Activated CD8-positive, alpha-beta memory T cell treated with anti-CD3 and anti-CD28 coated beads for 1 hour (primary cell): ENCODE data around the gene TOX3.

Experiments
- DNase-seq, 2 donors: peaks; one replicate each; pipeline ENCODE4 v3.0.0-alpha.2; 2020; ENCODE audit warnings: low read depth in 1 of 2; ENCODE audit errors: extremely low read depth in 1 of 2

The TOX3 gene

DNA sequence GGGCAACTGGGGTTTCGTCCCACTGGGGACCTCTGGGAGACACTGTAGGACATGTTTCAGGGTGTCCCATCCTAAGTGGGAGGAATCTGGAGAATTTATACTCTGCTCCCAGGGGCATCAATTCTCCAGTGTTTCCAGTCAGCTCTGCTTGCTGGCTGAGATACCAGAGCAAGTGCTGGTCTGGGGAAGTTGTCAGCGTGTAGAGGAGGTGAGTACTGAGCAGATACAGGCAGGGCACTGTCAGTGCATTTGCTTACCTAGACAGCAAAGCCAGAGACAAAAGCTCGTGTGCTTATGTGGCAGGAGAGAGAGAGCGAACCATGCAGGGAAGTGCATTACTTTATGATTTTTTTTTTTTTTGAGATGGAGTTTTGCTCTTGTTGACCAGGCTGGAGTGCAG is 20.2 kb upstream of the TOX3 start:
- no peak for DNase-seq

DNA sequence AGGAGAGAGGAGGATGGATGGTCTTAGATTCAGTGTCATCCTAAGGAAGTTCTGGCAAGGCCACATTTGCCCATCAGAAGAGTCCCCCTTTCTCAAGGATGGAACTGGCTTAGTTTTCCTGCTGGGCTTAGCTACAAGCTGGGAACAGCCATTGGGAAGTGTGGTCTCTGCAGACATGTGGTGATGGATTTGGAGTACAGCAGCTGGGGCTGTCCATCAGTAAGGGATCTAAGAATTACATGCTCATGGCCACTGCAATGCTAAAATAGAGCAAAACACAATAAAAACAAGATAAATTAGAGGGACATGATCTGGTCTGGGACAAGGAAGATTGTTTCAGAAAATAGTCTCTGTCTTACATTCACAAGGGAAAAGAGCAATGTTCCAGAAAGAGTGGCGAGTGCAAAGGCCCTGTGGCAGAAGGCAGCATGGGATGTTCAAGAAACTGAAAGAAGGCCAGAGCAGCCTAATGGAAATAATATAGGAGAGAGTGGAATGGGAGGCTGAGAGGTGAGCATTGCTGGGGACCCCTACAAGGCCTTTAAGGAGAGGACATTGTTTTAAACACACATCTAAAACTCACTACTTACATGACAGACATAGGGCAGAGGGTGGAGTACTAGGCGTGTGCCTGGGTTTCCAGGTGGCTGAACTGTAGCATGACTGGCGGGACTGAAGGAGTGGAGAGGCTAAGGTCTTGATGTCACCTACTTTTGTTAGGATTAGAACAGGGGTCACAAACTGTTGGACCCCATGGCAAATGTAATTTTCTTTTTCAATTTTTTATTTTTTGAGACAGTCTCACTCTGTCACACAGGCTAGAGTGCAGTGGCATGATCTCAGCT is 17.0 kb upstream of the TOX3 start:
- no peak for DNase-seq

DNA sequence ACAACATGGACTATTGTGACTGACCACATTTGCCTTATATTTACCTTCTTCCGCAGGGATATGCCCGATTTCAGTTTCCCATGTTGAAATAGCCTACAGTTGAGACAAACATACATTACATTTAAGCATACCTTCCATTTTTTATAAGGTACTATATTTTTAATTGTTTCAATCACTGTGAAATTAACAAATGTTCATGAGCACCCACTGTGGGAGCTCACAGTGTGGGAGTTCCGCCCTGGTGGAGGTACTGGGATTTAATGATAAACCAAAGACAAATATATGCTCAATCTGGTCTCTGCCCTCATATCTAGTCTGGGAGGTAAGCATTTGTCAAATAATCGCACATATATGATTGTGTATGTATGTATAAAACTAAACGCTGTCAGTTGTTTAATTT is 15.8 kb upstream of the TOX3 start:
- DNase-seq, result no peak

DNA sequence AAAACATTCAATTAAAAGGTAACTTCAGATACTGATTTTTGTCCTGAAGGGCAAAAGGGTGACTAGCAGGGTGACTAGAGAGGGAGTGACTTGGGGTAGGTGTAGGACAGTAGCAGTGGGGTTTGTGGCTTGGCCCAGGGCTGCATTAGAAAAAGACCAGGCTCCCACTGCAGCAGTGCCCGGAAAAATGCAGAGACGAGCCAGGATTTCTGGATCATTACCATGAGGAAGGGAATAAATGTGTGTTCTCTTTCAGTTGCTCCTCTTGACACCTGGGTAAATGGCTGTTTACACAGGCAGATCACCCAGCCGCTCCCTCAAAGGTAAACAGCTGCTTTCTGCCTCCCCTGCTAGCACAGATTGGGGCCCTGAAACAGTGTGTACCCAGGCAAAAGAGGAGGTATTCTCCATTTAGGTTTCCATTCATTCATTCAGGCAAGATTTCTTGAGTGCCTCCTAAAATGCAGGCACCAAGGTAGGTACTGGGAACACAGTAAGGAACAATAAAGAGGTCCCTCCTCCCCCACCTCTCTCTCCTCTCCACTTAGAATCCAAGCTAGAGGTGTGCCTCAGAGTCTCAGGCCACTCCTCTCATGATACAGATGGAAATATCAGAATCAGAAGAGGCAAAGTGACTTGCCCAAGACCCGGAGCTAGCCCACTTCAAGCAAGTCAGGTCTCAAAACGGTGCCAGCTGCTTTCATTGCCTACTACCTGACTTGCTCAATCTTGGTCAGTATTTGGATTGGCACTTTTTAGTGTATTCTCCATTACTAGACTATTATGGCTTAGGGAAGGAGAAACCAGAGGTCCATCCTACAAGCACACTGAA is 15.2 kb upstream of the TOX3 start:
- DNase-seq, result no peak

DNA sequence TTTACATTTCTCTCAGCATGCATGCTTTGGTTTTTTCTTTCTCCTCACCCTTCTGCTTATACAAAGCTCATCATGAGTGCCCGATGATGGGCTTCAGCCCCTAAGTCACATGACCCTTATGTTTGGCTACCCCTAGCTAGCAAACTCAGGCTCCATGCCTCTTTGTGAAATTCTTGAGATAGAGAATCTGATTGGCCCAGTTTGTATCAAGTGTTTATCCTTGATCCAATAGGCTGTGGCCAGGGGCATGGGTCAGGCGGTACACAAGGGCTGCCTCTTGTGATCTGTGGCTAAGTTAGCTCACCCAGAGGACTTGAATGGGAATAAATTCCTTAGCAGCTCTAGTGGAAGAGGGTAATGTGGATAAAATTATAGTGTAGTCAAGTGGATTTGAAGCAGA is 11.5 kb upstream of the TOX3 start:
- no peak for DNase-seq

DNA sequence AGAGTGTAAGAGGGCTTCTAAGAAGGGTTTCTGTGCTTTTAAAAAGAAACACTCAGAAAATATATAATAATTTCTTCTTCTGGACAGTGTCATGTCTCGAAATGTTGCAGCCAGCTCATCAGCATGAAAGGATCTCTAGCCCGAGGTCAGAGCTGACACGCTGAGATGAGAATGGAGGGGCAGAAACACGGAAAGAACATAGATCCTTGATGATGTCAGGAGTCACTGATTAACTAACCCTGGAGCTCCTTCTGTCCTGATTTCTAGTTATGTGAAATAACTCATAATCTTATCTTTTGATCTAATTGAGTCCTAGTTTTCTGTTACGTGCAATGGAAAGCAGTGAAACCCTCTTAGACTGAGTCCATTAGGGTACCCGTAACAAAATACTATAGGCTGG is 10.3 kb upstream of the TOX3 start:
- no peak for DNase-seq

DNA sequence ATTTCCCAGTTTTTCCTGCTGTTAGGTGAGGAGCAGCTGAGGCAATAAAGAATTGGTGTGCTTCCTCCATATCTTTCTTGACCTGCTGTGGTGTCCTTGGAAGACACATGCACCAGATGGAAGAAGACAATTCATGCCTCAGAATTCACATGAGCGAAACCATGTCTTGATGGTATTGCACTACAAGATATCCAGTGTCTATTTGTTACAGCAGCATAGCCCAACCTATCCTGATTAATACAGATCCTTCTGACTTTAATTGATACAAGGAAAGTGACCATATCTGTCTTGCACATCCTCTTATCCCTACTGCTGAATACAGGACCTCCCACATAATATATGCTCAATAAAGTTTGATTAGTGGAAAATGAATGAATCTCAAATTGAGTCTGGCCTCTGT is 9.1 kb upstream of the TOX3 start:
- DNase-seq, result no peak

DNA sequence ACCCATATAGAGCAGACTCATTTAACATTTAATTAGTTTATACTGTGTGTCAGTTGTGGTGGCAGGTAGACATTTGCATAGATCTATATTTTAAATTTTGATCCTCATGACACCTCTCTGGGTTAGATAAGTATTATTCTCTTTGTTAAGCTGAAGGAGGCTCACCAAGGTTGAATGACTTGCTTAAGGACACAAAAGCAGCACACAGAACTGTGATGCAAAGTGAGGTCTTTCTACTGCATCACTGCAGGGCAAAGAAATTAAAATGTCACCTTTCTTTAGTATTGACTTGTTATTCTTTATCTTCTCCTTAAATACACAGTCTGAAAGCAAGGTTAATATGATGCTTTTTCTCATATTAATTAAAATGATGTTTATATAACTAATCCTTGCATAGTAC is 8.6 kb upstream of the TOX3 start:
- no peak for DNase-seq

DNA sequence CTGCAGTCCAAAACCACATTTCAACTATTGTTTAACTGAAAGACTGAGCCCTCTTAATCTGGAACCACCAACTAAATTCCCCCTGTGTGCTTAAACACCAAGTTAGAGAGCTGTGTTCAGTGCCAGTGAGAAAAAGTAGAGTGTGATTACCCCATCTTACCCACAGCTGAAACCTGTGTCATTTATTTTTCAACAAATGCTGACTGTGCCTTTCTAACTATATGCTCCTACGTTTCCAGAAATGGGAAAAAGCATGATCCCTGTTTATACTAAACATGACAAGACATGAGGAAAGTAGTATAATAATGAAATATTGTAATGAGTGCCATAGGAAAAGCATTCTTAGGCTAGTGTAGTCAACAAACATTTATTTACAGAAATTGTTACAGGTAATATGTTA is 7.4 kb upstream of the TOX3 start:
- no peak for DNase-seq

DNA sequence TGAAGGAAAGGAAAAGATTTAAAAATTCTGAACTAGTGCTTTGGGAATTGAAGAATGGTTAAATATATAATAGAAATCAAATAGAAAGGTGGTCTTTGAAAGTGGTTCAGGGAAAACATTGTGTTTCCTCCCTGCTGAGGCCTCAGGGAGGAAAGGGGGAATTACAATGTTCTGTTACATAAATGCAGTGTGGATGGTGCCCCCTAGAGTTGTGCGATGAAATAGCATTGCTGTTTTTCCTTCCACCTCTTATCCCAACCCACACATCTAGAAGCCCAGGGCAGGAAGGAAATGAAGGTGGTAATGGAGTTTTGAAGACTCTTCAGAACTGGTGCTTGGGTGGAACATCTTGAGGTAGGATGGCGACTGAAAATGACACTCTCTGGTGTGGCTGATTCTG is 6.4 kb upstream of the TOX3 start:
- DNase-seq, result no peak

DNA sequence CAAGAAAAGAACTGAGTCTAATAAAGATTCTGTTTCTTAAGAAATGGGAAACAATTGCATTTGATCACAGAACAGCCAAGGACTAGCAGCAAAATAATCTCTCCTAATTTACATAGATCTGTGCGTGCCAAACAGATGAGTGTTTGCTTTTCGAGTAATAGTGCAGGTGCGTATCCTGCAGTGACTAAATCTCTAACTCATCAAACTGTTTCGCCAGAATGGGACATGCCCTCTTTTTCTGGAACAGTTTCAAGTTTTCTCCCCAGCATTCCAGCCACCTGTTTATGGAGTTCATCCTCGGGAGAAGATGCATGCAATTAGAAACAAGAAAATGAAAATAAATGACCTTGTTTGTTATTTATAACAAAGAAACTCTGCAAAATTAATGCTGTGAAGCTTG is 5.7 kb upstream of the TOX3 start:
- DNase-seq, result no peak

DNA sequence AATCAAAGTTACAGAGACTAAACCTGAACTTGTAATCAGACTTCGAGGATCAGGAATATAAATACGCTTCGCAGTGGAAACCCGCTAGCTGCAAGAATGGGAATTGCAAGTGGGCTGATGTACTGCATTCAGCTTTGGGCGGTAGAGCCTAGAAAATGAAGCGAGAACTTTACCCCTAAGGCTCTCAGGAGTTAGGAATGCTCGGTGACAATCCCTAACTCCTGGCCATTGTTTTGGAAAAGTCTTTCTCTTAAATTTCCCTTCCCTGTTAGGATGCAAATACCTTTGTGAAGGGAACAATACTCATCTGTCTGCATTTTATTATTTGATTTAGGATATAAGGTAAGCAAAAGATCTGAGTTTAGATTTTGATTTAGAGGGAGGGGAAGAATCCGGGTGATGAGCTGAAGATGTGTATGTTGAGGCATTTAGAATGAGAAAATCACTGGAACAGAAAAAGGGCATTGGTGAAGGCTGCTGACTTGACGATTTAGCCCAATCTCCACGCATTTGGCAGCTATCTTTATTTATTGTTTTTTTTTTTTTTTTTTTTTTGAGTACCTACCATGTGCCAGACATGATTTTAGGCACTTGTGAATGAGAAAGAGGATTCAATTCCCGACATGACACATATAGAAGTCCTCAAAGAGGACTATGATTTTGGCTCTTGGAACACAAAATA is 2.2 kb upstream of the TOX3 start:
- DNase-seq, result no peak

DNA sequence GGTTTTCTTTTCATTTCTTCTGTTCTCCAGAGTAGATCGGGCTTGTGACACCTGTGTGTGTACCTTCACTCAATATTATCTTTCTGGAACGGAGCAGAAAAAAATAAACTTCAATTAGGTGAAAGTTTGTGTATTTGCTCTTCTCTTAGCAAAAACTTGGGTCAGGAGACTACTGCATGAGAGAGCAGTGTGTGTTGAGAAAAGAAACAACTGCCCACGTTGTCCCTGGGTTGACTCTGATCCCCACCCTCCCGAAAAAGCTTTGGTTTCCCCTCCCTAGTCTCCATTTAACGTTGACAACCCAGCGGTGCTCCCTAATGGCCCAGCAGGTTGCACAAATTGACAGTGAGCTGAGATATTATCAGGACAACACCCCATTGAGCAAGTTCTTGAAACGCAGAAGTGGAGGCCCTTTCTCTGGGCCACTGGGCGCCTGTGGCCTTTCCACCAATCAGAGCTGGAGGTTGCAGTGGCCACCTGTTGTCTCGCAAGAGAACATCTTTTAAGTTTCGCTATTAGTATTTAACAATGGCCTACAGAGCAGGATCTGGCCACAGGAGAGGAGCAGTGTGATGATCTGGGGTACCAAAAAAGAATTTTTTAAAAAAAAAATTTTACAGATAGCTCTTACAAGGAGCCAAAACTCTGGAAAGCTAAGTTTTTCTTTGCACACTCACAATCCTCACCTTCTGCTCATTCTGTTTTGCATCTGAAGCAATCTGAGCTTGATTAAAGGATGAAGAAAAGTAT is 1.5 kb upstream of the TOX3 start:
- DNase-seq, result no peak

DNA sequence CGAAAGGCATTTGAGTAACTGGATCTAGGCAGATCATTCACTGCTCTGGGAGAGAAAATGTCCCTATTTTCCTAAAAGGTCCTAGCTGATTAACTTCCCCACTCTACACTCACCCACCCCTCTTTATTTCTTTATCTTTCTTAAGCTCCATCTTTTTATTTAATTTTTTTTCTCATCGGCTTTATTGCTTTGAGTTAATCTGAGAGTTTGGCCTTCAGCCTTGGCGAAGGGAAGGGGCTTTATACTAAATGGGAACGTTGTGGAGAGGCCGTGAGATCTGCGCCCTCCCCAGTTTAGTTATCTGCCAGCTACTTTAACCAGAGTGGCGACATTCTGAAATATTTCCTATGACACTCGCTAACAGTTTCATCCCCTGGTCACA is 882 bp upstream of the TOX3 start:
- DNase-seq, result no peak

DNA sequence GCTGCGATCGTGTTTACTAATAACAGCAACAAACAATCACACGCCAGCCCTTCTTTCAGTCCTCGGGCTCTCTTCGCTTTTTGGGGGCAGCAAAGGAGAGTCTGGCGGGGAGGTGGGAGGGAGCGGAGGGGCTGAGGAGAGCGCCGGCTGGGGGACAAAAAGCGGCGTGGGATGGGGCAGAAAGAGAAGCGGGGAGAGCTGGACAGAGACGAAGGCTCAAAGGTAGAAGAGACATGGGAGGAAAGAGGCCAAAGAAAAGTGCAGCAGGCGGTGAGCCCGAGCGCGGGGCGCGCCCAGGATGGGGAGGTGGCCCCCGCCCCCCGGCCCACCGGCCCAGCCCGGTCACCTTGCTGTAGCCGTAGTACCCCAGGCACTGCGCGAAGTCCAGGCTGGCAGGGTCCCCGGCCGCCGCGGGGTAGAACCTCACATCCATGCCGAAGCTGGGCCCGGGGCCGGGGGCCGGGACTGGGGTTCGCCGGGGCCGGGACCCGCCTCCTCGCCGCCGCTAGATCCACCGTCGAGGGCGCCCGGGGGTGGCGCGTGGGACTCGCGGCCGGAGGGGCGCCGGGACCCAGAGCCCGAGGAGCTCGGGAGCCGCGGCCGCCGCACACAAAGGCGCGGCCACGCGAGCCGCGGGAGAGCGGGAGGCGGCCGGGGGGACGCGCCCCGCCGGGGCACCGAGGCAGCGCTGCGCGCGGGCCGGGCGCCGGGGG is 496 bp downstream of the TOX3 start:
- no peak for DNase-seq

DNA sequence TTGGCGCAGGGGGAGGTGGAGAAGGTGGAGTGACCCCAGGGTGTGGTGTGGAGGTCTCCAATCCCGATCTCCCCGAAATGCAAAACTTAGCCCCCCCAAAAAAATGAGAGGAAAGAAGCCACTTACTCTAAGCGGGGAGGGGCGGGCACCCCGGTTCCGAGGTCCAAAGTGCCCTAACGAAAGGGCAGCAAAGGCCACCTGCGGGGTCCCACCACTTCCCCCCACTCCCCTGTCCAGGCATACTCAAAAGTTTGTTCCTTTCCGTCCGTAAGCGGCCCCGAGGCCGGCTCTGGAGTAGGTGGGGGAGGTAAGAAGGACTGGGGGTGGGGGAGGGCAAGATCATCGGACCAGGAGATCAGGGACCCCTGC is 1.1 kb downstream of the TOX3 start:
- DNase-seq, result no peak

DNA sequence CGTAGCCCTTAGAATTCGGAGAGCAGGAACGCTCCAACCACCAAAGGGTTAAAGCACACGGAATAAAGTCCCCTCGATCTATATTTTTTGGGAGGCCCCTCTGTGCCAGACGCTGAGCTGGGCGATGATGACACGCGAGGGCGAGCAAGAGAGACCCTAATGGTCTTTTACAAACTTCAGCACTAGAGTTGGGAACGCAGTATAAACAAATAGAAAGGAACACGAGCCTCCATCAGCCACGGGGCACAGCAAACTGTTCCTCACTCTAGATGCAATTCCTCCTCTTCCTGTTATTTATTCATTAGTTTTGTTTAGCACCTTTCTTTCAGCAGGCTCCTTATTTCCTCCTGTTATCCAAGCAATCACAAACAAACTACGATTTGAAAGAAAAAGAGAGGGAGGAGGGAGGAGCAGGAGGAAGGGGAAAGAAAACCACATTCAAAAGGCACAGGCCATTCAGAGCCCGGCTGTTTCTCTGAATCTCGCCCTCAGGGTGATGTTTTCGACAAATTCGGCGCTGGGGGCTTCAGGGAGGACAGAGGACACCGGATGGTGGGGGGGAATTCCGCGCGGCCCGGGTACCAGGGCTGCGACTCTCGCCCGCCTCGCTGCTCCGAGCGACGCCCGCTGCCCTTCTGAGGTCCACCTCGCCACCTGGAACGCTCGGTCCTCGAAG is 1.6 kb downstream of the TOX3 start:
- no peak for DNase-seq

DNA sequence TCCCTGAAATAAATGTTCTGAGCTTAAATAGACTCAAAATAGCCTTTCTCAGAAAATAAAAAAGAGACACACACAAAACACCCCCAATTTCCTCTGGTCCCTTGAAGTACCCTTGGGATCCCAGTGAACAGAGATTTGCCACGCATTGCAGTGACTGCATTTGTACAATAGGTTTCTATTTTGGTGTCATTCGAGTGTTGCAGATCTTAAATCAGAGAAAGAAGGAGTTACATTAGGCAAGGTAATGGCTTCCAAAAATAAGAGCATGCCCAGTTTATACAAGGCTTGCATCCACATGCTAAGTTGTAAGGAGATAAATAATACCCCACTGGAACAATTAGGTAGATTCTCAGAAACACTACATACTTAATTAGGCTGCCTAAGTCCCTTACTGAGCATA is 2.2 kb downstream of the TOX3 start:
- DNase-seq, result no peak

DNA sequence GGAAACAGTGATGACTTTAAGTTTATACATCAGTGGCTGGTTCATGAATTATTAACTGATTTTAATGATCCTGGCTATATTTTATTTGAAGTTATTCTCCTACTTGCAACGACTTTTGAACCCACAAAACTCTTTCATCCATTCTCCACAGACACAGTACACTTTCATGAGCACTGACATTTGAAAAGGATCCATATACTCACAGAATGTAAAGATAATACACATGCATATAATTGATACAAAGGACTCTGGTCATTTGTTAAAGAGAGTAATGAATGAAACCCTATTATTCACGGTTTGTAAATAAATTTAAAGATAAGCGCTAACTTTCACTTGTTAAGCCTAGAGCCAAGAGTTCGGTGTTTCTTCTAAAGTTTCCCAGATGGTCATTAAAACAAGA is 3.3 kb downstream of the TOX3 start:
- DNase-seq, result no peak

DNA sequence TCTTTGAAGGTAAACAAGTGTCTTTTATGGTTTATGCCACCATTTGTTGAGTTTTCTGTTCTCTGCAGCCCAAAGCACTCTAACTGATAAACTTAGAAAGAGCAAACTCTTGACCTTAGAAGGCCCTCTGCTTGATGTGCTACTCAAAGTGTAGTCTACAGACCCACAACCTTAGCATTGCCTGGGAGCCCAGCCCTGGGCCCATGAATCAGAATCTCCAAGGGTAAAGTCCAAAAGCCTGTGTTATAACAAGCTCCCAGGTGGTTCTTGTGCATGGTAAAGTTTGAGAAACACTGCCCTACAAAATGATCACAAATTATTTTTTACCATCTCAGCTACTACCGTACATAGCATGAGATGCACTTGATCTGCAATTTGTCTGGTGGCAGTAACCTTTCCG is 6.0 kb downstream of the TOX3 start:
- DNase-seq, result no peak
